HCT116 (cell line): Measurements from ENCODE around the gene EBI3. TPM values are rescaled to one million over a fixed set of nuclear protein-coding genes. Genes with fewer than 3 reads are reported as not detected.

Source experiments
- ATAC-seq: fragments of 200-7000 bp; cut with Tn5 transposase; 2 replicates; pipeline ENCODE4 v1.9.1; 2020; ENCODE audit warnings: mild to moderate bottlenecking, moderate library complexity
- BruUV-seq: library from RNA; stranded (reverse); fragments of 400-500 nt; replicated peaks from 2 replicates; lab custom pipeline; 2021; lab: Mats Ljungman, UMichigan
- CTCF ChIA-PET: fragments of 300-600 bp; sonication (Branson Sonifier 250); formaldehyde crosslinking; loops from one replicate; lab custom pipeline; 2021; ENCODE audit warnings: antibody characterized with exemption; lab: Charles Lee
- POLR2A ChIA-PET: fragments of 300-600, 350-600 bp; sonication (Branson Sonifier 250); formaldehyde crosslinking; loops from one replicate; lab custom pipeline; 2021; ENCODE audit warnings: antibody characterized with exemption; lab: Charles Lee
- RAD21 ChIA-PET, 2 experiments: fragments of 300-600 bp; sonication (Branson Sonifier 250); formaldehyde crosslinking; loops; one replicate each; lab custom pipeline; 2023; ENCODE audit warnings: low total read pairs in 2 of 2; ENCODE audit not compliant: uncharacterized antibody in 2 of 2, unreplicated experiment in 2 of 2, low non-redundant PET in 1 of 2; lab: Charles Lee
- DNase-seq: peaks from one replicate; pipeline ENCODE4 v3.0.0-alpha.2; 2010; ENCODE audit warnings: low read depth, low spot score
- H2AFZ ChIP-seq: fragments of 200-600 bp; shearing (Covaris generic), sonication (generic); 2 replicates; pipeline ENCODE4 v1.6.1; 2017; ENCODE audit warnings: low read depth, mixed run types, mixed read lengths, antibody characterized with exemption, low read length; ENCODE audit not compliant: poor library complexity, severe bottlenecking
- H3K27ac ChIP-seq: 2 replicates; pipeline ENCODE4 v1.5.1; 2012; ENCODE audit warnings: low read depth, low read length
- H3K27me3 ChIP-seq: fragments of 200-600 bp; sonication (generic); 2 replicates; pipeline ENCODE4 v1.6.1; 2016; ENCODE audit warnings: mixed run types, low read length, mixed read lengths; ENCODE audit not compliant: insufficient read depth
- H3K36me3 ChIP-seq, 2 experiments: fragments of 200-500 bp in 1 of 2; fragments of 200-600 bp in 1 of 2; sonication (Bioruptor generic) in 1 of 2; sonication (generic) in 1 of 2; 2 replicates each; pipeline versions ENCODE4 v1.5.1 to v1.6.1; 2014 to 2016; ENCODE audit warnings: low read length in 2 of 2, inconsistent platforms in 1 of 2, mixed read lengths in 1 of 2, mixed run types in 1 of 2; ENCODE audit not compliant: insufficient read depth in 2 of 2, control insufficient read depth in 1 of 2
- H3K4me1 ChIP-seq, 2 experiments: fragments of 200-600 bp in 1 of 2; sonication (generic) in 1 of 2; 2 replicates each; pipeline versions ENCODE4 v1.5.1 to v1.6.1; 2012 to 2017; ENCODE audit warnings: low read length in 2 of 2, inconsistent platforms in 1 of 2, mild to moderate bottlenecking in 1 of 2, mixed read lengths in 1 of 2, mixed run types in 1 of 2, moderate library complexity in 1 of 2; ENCODE audit not compliant: insufficient read depth in 2 of 2, control insufficient read depth in 1 of 2
- H3K4me2 ChIP-seq: fragments of 200-600 bp; sonication (generic); 2 replicates; pipeline ENCODE4 v1.6.1; 2017; ENCODE audit warnings: mixed run types, low read length, mixed read lengths
- H3K4me3 ChIP-seq, 2 experiments: fragments of 200-600 bp in 1 of 2; sonication (generic) in 1 of 2; replicated peaks in 1 of 2; 2 replicates each; pipeline ENCODE4 v1.5.1; 2011 to 2016; ENCODE audit warnings: low read length in 2 of 2, control low read depth in 1 of 2, low read depth in 1 of 2, mild to moderate bottlenecking in 1 of 2, mixed read lengths in 1 of 2, mixed run types in 1 of 2
- H3K79me2 ChIP-seq: fragments of 200-600 bp; sonication (generic); 2 replicates; pipeline ENCODE4 v1.6.1; 2017; ENCODE audit warnings: mild to moderate bottlenecking, mixed run types, low read length, moderate library complexity, mixed read lengths; ENCODE audit not compliant: insufficient read depth
- H3K9ac ChIP-seq: fragments of 200-600 bp; sonication (generic); 2 replicates; pipeline ENCODE4 v1.6.1; 2016; ENCODE audit warnings: low read length, mixed read lengths
- H3K9me2 ChIP-seq: fragments of 200-600 bp; sonication (generic), shearing (Covaris generic); 2 replicates; pipeline ENCODE4 v1.6.1; 2017; ENCODE audit warnings: mixed run types, mild to moderate bottlenecking, moderate library complexity; ENCODE audit not compliant: insufficient read depth
- H3K9me3 ChIP-seq, 2 experiments: fragments of 200-500 bp in 1 of 2; fragments of 200-600 bp in 1 of 2; sonication (Bioruptor generic) in 1 of 2; sonication (generic) in 1 of 2; 2 replicates each; pipeline ENCODE4 v1.6.1; 2014 to 2017; ENCODE audit warnings: low read length in 2 of 2, mixed read lengths in 2 of 2, inconsistent platforms in 1 of 2, low read depth in 1 of 2, mild to moderate bottlenecking in 1 of 2, mixed run types in 1 of 2, moderate library complexity in 1 of 2; ENCODE audit not compliant: control insufficient read depth in 1 of 2, insufficient read depth in 1 of 2
- H4K20me1 ChIP-seq: fragments of 200-600 bp; sonication (generic), shearing (Covaris generic); 2 replicates; pipeline ENCODE4 v1.6.1; 2017; ENCODE audit warnings: mixed run types, mild to moderate bottlenecking, moderate library complexity; ENCODE audit not compliant: insufficient read depth
- CBX3 ChIP-seq: IDR thresholded peaks from 2 replicates; pipeline ENCODE4 v1.6.1; 2012; ENCODE audit warnings: low read depth
- CEBPB ChIP-seq: IDR thresholded peaks from 2 replicates; pipeline ENCODE4 v1.6.1; 2012; ENCODE audit warnings: low read depth
- EGR1 ChIP-seq: IDR thresholded peaks from 2 replicates; pipeline ENCODE4 v1.6.1; 2012; ENCODE audit warnings: low read depth
- ELF1 ChIP-seq: IDR thresholded peaks from 2 replicates; pipeline ENCODE4 v1.6.1; 2012; ENCODE audit warnings: low read depth, borderline replicate concordance
- EZH2 ChIP-seq: fragments of 200-600 bp; sonication (generic); IDR thresholded peaks from 2 replicates; pipeline ENCODE4 v1.6.1; 2017; ENCODE audit warnings: antibody characterized with exemption, mixed run types
- EZH2phosphoT487 ChIP-seq: fragments of 200-600 bp; IDR thresholded peaks from 2 replicates; pipeline ENCODE4 v1.6.1; 2018; ENCODE audit warnings: antibody characterized with exemption, borderline replicate concordance
- FOSL1 ChIP-seq: IDR thresholded peaks from 2 replicates; pipeline ENCODE4 v1.6.1; 2012; ENCODE audit warnings: low read depth
- JUND ChIP-seq: IDR thresholded peaks from 2 replicates; pipeline ENCODE4 v1.6.1; 2012
- POLR2A ChIP-seq: IDR thresholded peaks from 2 replicates; pipeline ENCODE4 v1.7.0; 2011; ENCODE audit warnings: borderline replicate concordance; ENCODE audit not compliant: insufficient read depth, insufficient read length; ENCODE audit errors: extremely low read depth
- POLR2AphosphoS5 ChIP-seq: IDR thresholded peaks from 2 replicates; pipeline ENCODE4 v1.6.1; 2011; ENCODE audit warnings: mild to moderate bottlenecking, low read depth, low read length, moderate library complexity
- RAD21 ChIP-seq: IDR thresholded peaks from 2 replicates; pipeline ENCODE4 v1.6.1; 2012; ENCODE audit warnings: low read depth, mild to moderate bottlenecking
- SIN3A ChIP-seq: IDR thresholded peaks from 2 replicates; pipeline ENCODE4 v1.6.1; 2012; ENCODE audit warnings: low read depth
- SP1 ChIP-seq: IDR thresholded peaks from 2 replicates; pipeline ENCODE4 v1.6.1; 2012; ENCODE audit warnings: low read depth
- SRF ChIP-seq: IDR thresholded peaks from 2 replicates; pipeline ENCODE4 v1.6.1; 2012; ENCODE audit warnings: low read depth
- TCF7L2 ChIP-seq: IDR thresholded peaks from 2 replicates; pipeline ENCODE4 v1.7.0; 2011; ENCODE audit warnings: borderline replicate concordance, inconsistent platforms; ENCODE audit not compliant: insufficient read depth, insufficient read length; ENCODE audit errors: extremely low read depth
- ZFX ChIP-seq: fragments of 450-650 bp; IDR thresholded peaks from 2 replicates; pipeline ENCODE4 v1.6.1; 2017
- intact Hi-C: fragments of 100-400 bp; cut with micrococcal nuclease; formaldehyde crosslinking; loops from 2 replicates; pipeline ENCODE4 v1.10.0; 2022
- total RNA-seq: library from RNA; stranded (reverse); gene quantifications from one replicate; pipeline ENCODE4 v1.2.1, GENCODE V29; 2021; ENCODE audit not compliant: unreplicated experiment
- TF ChIP-seq, protein P1 (sequence below): IDR thresholded peaks from 2 replicates; pipeline ENCODE4 v1.6.1; 2012; ENCODE audit warnings: low read depth
- TF ChIP-seq, protein P2 (sequence below): IDR thresholded peaks from 2 replicates; pipeline ENCODE4 v1.6.1; 2011; ENCODE audit warnings: mild to moderate bottlenecking, low read length, moderate library complexity; ENCODE audit not compliant: insufficient replicate concordance; ENCODE audit errors: extremely low read depth
- TF ChIP-seq, protein P3 (sequence below), 3 experiments: fragments of 200-600 bp in 1 of 3; sonication (generic) in 1 of 3; IDR thresholded peaks in 2 of 3; conservative IDR thresholded peaks in 1 of 3; 2 replicates each; pipeline ENCODE4 v1.5.1; 2012 to 2017; ENCODE audit warnings: low read depth in 2 of 3, low read length in 2 of 3, antibody characterized with exemption in 1 of 3, borderline replicate concordance in 1 of 3, control low read depth in 1 of 3, mild to moderate bottlenecking in 1 of 3, mixed read lengths in 1 of 3, mixed run types in 1 of 3, moderate library complexity in 1 of 3; ENCODE audit not compliant: insufficient read depth in 1 of 3
- TF ChIP-seq, protein P4 (sequence below): IDR thresholded peaks from 2 replicates; pipeline ENCODE4 v1.6.1; 2012

EBI3 gene
- total RNA-seq, 1 experiment from 2014 or later = 1.2 TPM

DNA sequence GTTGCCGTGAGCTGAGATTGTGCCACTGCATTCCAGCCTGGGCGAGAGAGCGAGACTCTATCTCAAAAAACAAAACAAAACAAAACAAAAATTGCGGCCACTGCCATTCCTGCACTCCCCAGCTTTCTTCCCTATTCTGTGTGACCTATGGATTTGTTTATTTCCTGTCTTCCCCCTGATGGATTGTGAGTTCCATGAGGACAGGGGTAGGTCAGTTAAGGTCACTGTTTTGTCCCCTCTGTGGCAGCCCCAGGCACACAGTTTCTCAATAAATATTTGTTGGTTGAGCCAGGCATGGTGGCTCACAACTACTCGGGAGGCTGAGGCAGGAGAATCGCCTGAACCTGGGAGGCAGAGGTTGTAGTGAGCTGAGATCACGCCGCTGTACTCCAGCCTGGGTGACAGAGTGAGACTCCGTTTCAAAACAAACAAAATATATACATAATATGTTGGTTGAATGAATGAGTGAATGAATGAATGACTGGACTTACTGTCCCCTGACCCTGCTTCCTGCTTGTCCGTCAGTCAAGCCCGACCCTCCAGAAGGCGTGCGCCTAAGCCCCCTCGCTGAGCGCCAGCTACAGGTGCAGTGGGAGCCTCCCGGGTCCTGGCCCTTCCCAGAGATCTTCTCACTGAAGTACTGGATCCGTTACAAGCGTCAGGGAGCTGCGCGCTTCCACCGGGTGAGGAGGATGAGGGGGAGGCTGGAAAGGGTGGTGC, 5.0 kb downstream of the EBI3 start:
- DNase-seq = no peak
- Histone ChIP-seq H3K4me2 (no peak overlapping the region), H3K27me3 (no peaks in the 10 kb centered on the region), H2AFZ (no peak overlapping the region), H3K9ac (no peak overlapping the region), H3K4me3 (no peak overlapping the region), H3K27ac (no peak overlapping the region), H3K4me1 (peaks cover 1 to 17% of the 10 kb centered on the region in 2 experiments; a peak in 3 of 4 replicates), H3K9me2 (no peaks in the 10 kb centered on the region), H3K79me2 (no peaks in the 10 kb centered on the region), H3K36me3 (no peaks in the 10 kb centered on the region), H4K20me1 (no peaks in the 10 kb centered on the region), H3K9me3 (no peaks in the 10 kb centered on the region)
- ATAC-seq = no peak
- CTCF ChIA-PET = interaction anchor here (0.9 to 1.8 kb wide), 2 partner anchors 26 to 95 kb away, joined by 3 to 7 read pairs; no protein-coding TSS in a partner anchor
- RAD21 ChIA-PET = no interaction called here
- intact Hi-C loops = no loop called here
- BruUV-seq = no TSS peak
- TF ChIP-seq, protein P1, sequence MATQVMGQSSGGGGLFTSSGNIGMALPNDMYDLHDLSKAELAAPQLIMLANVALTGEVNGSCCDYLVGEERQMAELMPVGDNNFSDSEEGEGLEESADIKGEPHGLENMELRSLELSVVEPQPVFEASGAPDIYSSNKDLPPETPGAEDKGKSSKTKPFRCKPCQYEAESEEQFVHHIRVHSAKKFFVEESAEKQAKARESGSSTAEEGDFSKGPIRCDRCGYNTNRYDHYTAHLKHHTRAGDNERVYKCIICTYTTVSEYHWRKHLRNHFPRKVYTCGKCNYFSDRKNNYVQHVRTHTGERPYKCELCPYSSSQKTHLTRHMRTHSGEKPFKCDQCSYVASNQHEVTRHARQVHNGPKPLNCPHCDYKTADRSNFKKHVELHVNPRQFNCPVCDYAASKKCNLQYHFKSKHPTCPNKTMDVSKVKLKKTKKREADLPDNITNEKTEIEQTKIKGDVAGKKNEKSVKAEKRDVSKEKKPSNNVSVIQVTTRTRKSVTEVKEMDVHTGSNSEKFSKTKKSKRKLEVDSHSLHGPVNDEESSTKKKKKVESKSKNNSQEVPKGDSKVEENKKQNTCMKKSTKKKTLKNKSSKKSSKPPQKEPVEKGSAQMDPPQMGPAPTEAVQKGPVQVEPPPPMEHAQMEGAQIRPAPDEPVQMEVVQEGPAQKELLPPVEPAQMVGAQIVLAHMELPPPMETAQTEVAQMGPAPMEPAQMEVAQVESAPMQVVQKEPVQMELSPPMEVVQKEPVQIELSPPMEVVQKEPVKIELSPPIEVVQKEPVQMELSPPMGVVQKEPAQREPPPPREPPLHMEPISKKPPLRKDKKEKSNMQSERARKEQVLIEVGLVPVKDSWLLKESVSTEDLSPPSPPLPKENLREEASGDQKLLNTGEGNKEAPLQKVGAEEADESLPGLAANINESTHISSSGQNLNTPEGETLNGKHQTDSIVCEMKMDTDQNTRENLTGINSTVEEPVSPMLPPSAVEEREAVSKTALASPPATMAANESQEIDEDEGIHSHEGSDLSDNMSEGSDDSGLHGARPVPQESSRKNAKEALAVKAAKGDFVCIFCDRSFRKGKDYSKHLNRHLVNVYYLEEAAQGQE = no peak
- no peak for TF ChIP-seq ELF1
- TF ChIP-seq POLR2A = no peak
- TF ChIP-seq SIN3A = no peak
- no peak for TF ChIP-seq ZFX
- TF ChIP-seq JUND = no peak
- TF ChIP-seq, protein P2, sequence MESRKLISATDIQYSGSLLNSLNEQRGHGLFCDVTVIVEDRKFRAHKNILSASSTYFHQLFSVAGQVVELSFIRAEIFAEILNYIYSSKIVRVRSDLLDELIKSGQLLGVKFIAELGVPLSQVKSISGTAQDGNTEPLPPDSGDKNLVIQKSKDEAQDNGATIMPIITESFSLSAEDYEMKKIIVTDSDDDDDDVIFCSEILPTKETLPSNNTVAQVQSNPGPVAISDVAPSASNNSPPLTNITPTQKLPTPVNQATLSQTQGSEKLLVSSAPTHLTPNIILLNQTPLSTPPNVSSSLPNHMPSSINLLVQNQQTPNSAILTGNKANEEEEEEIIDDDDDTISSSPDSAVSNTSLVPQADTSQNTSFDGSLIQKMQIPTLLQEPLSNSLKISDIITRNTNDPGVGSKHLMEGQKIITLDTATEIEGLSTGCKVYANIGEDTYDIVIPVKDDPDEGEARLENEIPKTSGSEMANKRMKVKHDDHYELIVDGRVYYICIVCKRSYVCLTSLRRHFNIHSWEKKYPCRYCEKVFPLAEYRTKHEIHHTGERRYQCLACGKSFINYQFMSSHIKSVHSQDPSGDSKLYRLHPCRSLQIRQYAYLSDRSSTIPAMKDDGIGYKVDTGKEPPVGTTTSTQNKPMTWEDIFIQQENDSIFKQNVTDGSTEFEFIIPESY = no peak
- TF ChIP-seq RAD21 = no peak
- TF ChIP-seq POLR2AphosphoS5 = no peak
- no peak for TF ChIP-seq TCF7L2
- no peak for TF ChIP-seq SRF
- TF ChIP-seq, protein P3, sequence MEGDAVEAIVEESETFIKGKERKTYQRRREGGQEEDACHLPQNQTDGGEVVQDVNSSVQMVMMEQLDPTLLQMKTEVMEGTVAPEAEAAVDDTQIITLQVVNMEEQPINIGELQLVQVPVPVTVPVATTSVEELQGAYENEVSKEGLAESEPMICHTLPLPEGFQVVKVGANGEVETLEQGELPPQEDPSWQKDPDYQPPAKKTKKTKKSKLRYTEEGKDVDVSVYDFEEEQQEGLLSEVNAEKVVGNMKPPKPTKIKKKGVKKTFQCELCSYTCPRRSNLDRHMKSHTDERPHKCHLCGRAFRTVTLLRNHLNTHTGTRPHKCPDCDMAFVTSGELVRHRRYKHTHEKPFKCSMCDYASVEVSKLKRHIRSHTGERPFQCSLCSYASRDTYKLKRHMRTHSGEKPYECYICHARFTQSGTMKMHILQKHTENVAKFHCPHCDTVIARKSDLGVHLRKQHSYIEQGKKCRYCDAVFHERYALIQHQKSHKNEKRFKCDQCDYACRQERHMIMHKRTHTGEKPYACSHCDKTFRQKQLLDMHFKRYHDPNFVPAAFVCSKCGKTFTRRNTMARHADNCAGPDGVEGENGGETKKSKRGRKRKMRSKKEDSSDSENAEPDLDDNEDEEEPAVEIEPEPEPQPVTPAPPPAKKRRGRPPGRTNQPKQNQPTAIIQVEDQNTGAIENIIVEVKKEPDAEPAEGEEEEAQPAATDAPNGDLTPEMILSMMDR (IDR thresholded peaks at IDR 0.05 in 2 of 3, conservative IDR thresholded peaks at IDR 0.05 in 1 of 3; ENCODE audit: borderline replicate concordance in 1 of 3, insufficient read depth in 1 of 3, low read depth in 2 of 3, low read length in 2 of 3) = no peak
- no peak for TF ChIP-seq FOSL1
- no peak for TF ChIP-seq EZH2phosphoT487
- TF ChIP-seq SP1 = no peak
- no peak for TF ChIP-seq CEBPB
- no peak for TF ChIP-seq EGR1
- no peak for TF ChIP-seq CBX3
- TF ChIP-seq EZH2 = no peak
- TF ChIP-seq, protein P4, sequence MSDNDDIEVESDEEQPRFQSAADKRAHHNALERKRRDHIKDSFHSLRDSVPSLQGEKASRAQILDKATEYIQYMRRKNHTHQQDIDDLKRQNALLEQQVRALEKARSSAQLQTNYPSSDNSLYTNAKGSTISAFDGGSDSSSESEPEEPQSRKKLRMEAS = no peak
- POLR2A ChIA-PET = no interaction called here
